HCT116 (cell line): Measurements from ENCODE around the gene GTF3C1. TPM values are rescaled to one million over a fixed set of nuclear protein-coding genes. Genes with fewer than 3 reads are reported as not detected.

ENCODE experiments used
- ATAC-seq: fragments of 200-7000 bp; cut with Tn5 transposase; 2 replicates; pipeline ENCODE4 v1.9.1; 2020; ENCODE audit warnings: mild to moderate bottlenecking, moderate library complexity
- BruUV-seq: library from RNA; stranded (reverse); fragments of 400-500 nt; replicated peaks from 2 replicates; lab custom pipeline; 2021; lab: Mats Ljungman, UMichigan
- CTCF ChIA-PET: fragments of 300-600 bp; sonication (Branson Sonifier 250); formaldehyde crosslinking; loops from one replicate; lab custom pipeline; 2021; ENCODE audit warnings: antibody characterized with exemption; lab: Charles Lee
- POLR2A ChIA-PET: fragments of 300-600, 350-600 bp; sonication (Branson Sonifier 250); formaldehyde crosslinking; loops from one replicate; lab custom pipeline; 2021; ENCODE audit warnings: antibody characterized with exemption; lab: Charles Lee
- RAD21 ChIA-PET, 2 experiments: fragments of 300-600 bp; sonication (Branson Sonifier 250); formaldehyde crosslinking; loops; one replicate each; lab custom pipeline; 2023; ENCODE audit warnings: low total read pairs in 2 of 2; ENCODE audit not compliant: uncharacterized antibody in 2 of 2, unreplicated experiment in 2 of 2, low non-redundant PET in 1 of 2; lab: Charles Lee
- DNase-seq: peaks from one replicate; pipeline ENCODE4 v3.0.0-alpha.2; 2010; ENCODE audit warnings: low read depth, low spot score
- H2AFZ ChIP-seq: fragments of 200-600 bp; shearing (Covaris generic), sonication (generic); 2 replicates; pipeline ENCODE4 v1.6.1; 2017; ENCODE audit warnings: low read depth, mixed run types, mixed read lengths, antibody characterized with exemption, low read length; ENCODE audit not compliant: poor library complexity, severe bottlenecking
- H3K27ac ChIP-seq: 2 replicates; pipeline ENCODE4 v1.5.1; 2012; ENCODE audit warnings: low read depth, low read length
- H3K27me3 ChIP-seq: fragments of 200-600 bp; sonication (generic); 2 replicates; pipeline ENCODE4 v1.6.1; 2016; ENCODE audit warnings: mixed run types, low read length, mixed read lengths; ENCODE audit not compliant: insufficient read depth
- H3K36me3 ChIP-seq, 2 experiments: fragments of 200-500 bp in 1 of 2; fragments of 200-600 bp in 1 of 2; sonication (Bioruptor generic) in 1 of 2; sonication (generic) in 1 of 2; 2 replicates each; pipeline versions ENCODE4 v1.5.1 to v1.6.1; 2014 to 2016; ENCODE audit warnings: low read length in 2 of 2, inconsistent platforms in 1 of 2, mixed read lengths in 1 of 2, mixed run types in 1 of 2; ENCODE audit not compliant: insufficient read depth in 2 of 2, control insufficient read depth in 1 of 2
- H3K4me1 ChIP-seq, 2 experiments: fragments of 200-600 bp in 1 of 2; sonication (generic) in 1 of 2; 2 replicates each; pipeline versions ENCODE4 v1.5.1 to v1.6.1; 2012 to 2017; ENCODE audit warnings: low read length in 2 of 2, inconsistent platforms in 1 of 2, mild to moderate bottlenecking in 1 of 2, mixed read lengths in 1 of 2, mixed run types in 1 of 2, moderate library complexity in 1 of 2; ENCODE audit not compliant: insufficient read depth in 2 of 2, control insufficient read depth in 1 of 2
- H3K4me2 ChIP-seq: fragments of 200-600 bp; sonication (generic); 2 replicates; pipeline ENCODE4 v1.6.1; 2017; ENCODE audit warnings: mixed run types, low read length, mixed read lengths
- H3K4me3 ChIP-seq, 2 experiments: fragments of 200-600 bp in 1 of 2; sonication (generic) in 1 of 2; replicated peaks in 1 of 2; 2 replicates each; pipeline ENCODE4 v1.5.1; 2011 to 2016; ENCODE audit warnings: low read length in 2 of 2, control low read depth in 1 of 2, low read depth in 1 of 2, mild to moderate bottlenecking in 1 of 2, mixed read lengths in 1 of 2, mixed run types in 1 of 2
- H3K79me2 ChIP-seq: fragments of 200-600 bp; sonication (generic); 2 replicates; pipeline ENCODE4 v1.6.1; 2017; ENCODE audit warnings: mild to moderate bottlenecking, mixed run types, low read length, moderate library complexity, mixed read lengths; ENCODE audit not compliant: insufficient read depth
- H3K9ac ChIP-seq: fragments of 200-600 bp; sonication (generic); 2 replicates; pipeline ENCODE4 v1.6.1; 2016; ENCODE audit warnings: low read length, mixed read lengths
- H3K9me2 ChIP-seq: fragments of 200-600 bp; sonication (generic), shearing (Covaris generic); 2 replicates; pipeline ENCODE4 v1.6.1; 2017; ENCODE audit warnings: mixed run types, mild to moderate bottlenecking, moderate library complexity; ENCODE audit not compliant: insufficient read depth
- H3K9me3 ChIP-seq, 2 experiments: fragments of 200-500 bp in 1 of 2; fragments of 200-600 bp in 1 of 2; sonication (Bioruptor generic) in 1 of 2; sonication (generic) in 1 of 2; 2 replicates each; pipeline ENCODE4 v1.6.1; 2014 to 2017; ENCODE audit warnings: low read length in 2 of 2, mixed read lengths in 2 of 2, inconsistent platforms in 1 of 2, low read depth in 1 of 2, mild to moderate bottlenecking in 1 of 2, mixed run types in 1 of 2, moderate library complexity in 1 of 2; ENCODE audit not compliant: control insufficient read depth in 1 of 2, insufficient read depth in 1 of 2
- H4K20me1 ChIP-seq: fragments of 200-600 bp; sonication (generic), shearing (Covaris generic); 2 replicates; pipeline ENCODE4 v1.6.1; 2017; ENCODE audit warnings: mixed run types, mild to moderate bottlenecking, moderate library complexity; ENCODE audit not compliant: insufficient read depth
- ATF3 ChIP-seq: IDR thresholded peaks from 2 replicates; pipeline ENCODE4 v1.6.1; 2012
- CTCF ChIP-seq, 3 experiments: fragments of 200-600 bp in 1 of 3; sonication (generic) in 1 of 3; IDR thresholded peaks in 2 of 3; conservative IDR thresholded peaks in 1 of 3; 2 replicates each; pipeline ENCODE4 v1.5.1; 2012 to 2017; ENCODE audit warnings: low read depth in 2 of 3, low read length in 2 of 3, antibody characterized with exemption in 1 of 3, borderline replicate concordance in 1 of 3, control low read depth in 1 of 3, mild to moderate bottlenecking in 1 of 3, mixed read lengths in 1 of 3, mixed run types in 1 of 3, moderate library complexity in 1 of 3; ENCODE audit not compliant: insufficient read depth in 1 of 3
- EGR1 ChIP-seq: IDR thresholded peaks from 2 replicates; pipeline ENCODE4 v1.6.1; 2012; ENCODE audit warnings: low read depth
- ELF1 ChIP-seq: IDR thresholded peaks from 2 replicates; pipeline ENCODE4 v1.6.1; 2012; ENCODE audit warnings: low read depth, borderline replicate concordance
- EZH2 ChIP-seq: fragments of 200-600 bp; sonication (generic); IDR thresholded peaks from 2 replicates; pipeline ENCODE4 v1.6.1; 2017; ENCODE audit warnings: antibody characterized with exemption, mixed run types
- EZH2phosphoT487 ChIP-seq: fragments of 200-600 bp; IDR thresholded peaks from 2 replicates; pipeline ENCODE4 v1.6.1; 2018; ENCODE audit warnings: antibody characterized with exemption, borderline replicate concordance
- FOSL1 ChIP-seq: IDR thresholded peaks from 2 replicates; pipeline ENCODE4 v1.6.1; 2012; ENCODE audit warnings: low read depth
- JUND ChIP-seq: IDR thresholded peaks from 2 replicates; pipeline ENCODE4 v1.6.1; 2012
- POLR2A ChIP-seq: IDR thresholded peaks from 2 replicates; pipeline ENCODE4 v1.7.0; 2011; ENCODE audit warnings: borderline replicate concordance; ENCODE audit not compliant: insufficient read depth, insufficient read length; ENCODE audit errors: extremely low read depth
- POLR2AphosphoS5 ChIP-seq: IDR thresholded peaks from 2 replicates; pipeline ENCODE4 v1.6.1; 2011; ENCODE audit warnings: mild to moderate bottlenecking, low read depth, low read length, moderate library complexity
- RAD21 ChIP-seq: IDR thresholded peaks from 2 replicates; pipeline ENCODE4 v1.6.1; 2012; ENCODE audit warnings: low read depth, mild to moderate bottlenecking
- REST ChIP-seq: IDR thresholded peaks from 2 replicates; pipeline ENCODE4 v1.6.1; 2012; ENCODE audit warnings: low read depth
- SIN3A ChIP-seq: IDR thresholded peaks from 2 replicates; pipeline ENCODE4 v1.6.1; 2012; ENCODE audit warnings: low read depth
- SP1 ChIP-seq: IDR thresholded peaks from 2 replicates; pipeline ENCODE4 v1.6.1; 2012; ENCODE audit warnings: low read depth
- SRF ChIP-seq: IDR thresholded peaks from 2 replicates; pipeline ENCODE4 v1.6.1; 2012; ENCODE audit warnings: low read depth
- YY1 ChIP-seq: IDR thresholded peaks from 2 replicates; pipeline ENCODE4 v1.6.1; 2011; ENCODE audit warnings: low read length, low read depth, moderate library complexity, mild to moderate bottlenecking; ENCODE audit not compliant: insufficient replicate concordance; ENCODE audit errors: extremely low read depth
- ZFX ChIP-seq: fragments of 450-650 bp; IDR thresholded peaks from 2 replicates; pipeline ENCODE4 v1.6.1; 2017
- ZNF274 ChIP-seq: fragments of 200-500 bp; sonication (Bioruptor generic); IDR thresholded peaks from 2 replicates; pipeline ENCODE4 v1.6.1; 2014; ENCODE audit warnings: mild to moderate bottlenecking, low read depth, low read length, inconsistent platforms
- intact Hi-C: fragments of 100-400 bp; cut with micrococcal nuclease; formaldehyde crosslinking; loops from 2 replicates; pipeline ENCODE4 v1.10.0; 2022
- total RNA-seq: library from RNA; stranded (reverse); gene quantifications from one replicate; pipeline ENCODE4 v1.2.1, GENCODE V29; 2021; ENCODE audit not compliant: unreplicated experiment
- TF ChIP-seq, protein P1 (sequence below): IDR thresholded peaks from 2 replicates; pipeline ENCODE4 v1.6.1; 2012

Gene GTF3C1
- total RNA-seq, 1 experiment from 2014 or later: 97.5 TPM

DNA sequence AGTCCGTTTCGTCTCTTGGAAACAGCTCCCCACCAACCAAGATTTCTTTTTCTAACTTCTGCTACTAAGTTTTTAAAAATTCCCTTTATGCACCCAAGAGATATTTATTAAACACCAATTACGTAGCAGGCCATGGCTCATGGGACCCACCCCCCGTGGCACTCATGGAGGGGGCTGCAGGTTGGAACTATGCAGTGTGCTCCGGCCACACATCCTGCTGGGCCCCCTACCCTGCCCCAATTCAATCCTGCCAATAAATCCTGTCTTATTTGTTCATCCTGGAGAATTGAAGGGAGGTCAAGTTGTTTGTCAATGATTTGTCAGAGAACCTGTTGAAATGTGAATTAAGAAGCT lies 99.5 kb downstream of the GTF3C1 start:
- ChIA-PET POLR2A (no interaction called here), CTCF (no interaction called here), RAD21 (no interaction called here)
- Histone ChIP-seq H3K9me3 (peaks cover 0 to 2% of the 10 kb centered on the region in 2 experiments; a peak in 1 of 4 replicates), H3K9ac (no peak overlapping the region), H4K20me1 (no peaks in the 10 kb centered on the region), H3K4me2 (no peak overlapping the region), H3K4me3 (no peak overlapping the region), H3K4me1 (no peaks in the 10 kb centered on the region), H3K9me2 (no peaks in the 10 kb centered on the region), H3K79me2 (no peaks in the 10 kb centered on the region), H3K27me3 (no peaks in the 10 kb centered on the region), H3K36me3 (no peaks in the 10 kb centered on the region), H3K27ac (no peak overlapping the region), H2AFZ (no peak overlapping the region)
- ATAC-seq (no peak), DNase-seq (no peak)
- no peak for TF ChIP-seq EZH2phosphoT487
- no peak for TF ChIP-seq ZNF274
- no peak for TF ChIP-seq FOSL1
- no peak for TF ChIP-seq RAD21
- no peak for TF ChIP-seq SRF
- TF ChIP-seq ATF3: no peak
- no peak for TF ChIP-seq CTCF (IDR thresholded peaks at IDR 0.05 in 2 of 3, conservative IDR thresholded peaks at IDR 0.05 in 1 of 3; ENCODE audit: borderline replicate concordance in 1 of 3, insufficient read depth in 1 of 3, low read depth in 2 of 3, low read length in 2 of 3)
- TF ChIP-seq JUND: no peak
- no peak for TF ChIP-seq EGR1
- TF ChIP-seq POLR2A: no peak
- TF ChIP-seq EZH2: no peak
- no peak for TF ChIP-seq ZFX
- TF ChIP-seq REST: no peak
- TF ChIP-seq YY1: no peak
- TF ChIP-seq SP1: no peak
- TF ChIP-seq, protein P1, sequence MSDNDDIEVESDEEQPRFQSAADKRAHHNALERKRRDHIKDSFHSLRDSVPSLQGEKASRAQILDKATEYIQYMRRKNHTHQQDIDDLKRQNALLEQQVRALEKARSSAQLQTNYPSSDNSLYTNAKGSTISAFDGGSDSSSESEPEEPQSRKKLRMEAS: no peak
- TF ChIP-seq POLR2AphosphoS5: no peak
- no peak for TF ChIP-seq SIN3A
- no peak for TF ChIP-seq ELF1
- BruUV-seq: no TSS peak
- intact Hi-C loops: no loop called here
